Posterior cingulate gyrus (tissue), 11 donors: ENCODE results near the gene PCARE.
"Not testable (repeated sequence)": the region's sequence is repeated elsewhere in the genome, so short reads cannot be mapped to it uniquely, and the experiment has no call there.

Source experiments
- DNase-seq, 10 donors: peaks; one replicate each; pipeline versions ENCODE4 v3.0.0 to v3.0.0-alpha.2; 2020 to 2021; ENCODE audit warnings: mixed read lengths in 3 of 10
- intact Hi-C: fragments of 100-400 bp; cut with DNase I; formaldehyde crosslinking; loops from one replicate; pipeline ENCODE4 v1.15.1; 2023

Gene PCARE

GRCh38 chr2:29100564-29100963 is 26.2 kb upstream of the PCARE start:
- intact Hi-C loops = no loop called here
- DNase-seq = no peak

DNA sequence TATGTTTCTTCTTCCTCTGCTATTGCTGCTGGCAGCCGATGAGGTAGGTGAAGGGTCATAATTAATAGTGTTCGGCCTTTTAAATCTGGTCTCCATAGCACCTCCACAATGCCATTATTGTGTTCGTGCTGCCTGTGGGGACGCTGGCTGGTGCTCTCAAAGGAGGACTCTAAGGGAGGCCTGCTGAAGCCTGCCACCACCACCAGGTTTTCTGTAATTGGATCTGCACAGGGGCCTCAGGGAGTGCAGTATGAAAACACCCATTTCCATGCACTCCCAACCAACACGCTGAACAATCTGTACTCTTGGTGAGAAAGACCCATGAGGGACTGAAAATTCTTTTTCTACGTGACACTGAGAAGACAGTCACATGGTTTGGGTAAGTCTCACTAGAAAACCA is 23.2 kb upstream of the PCARE start:
- intact Hi-C loops = no loop called here
- peak in 1 of 10 donors; percentile 47 for DNase-seq

DNA sequence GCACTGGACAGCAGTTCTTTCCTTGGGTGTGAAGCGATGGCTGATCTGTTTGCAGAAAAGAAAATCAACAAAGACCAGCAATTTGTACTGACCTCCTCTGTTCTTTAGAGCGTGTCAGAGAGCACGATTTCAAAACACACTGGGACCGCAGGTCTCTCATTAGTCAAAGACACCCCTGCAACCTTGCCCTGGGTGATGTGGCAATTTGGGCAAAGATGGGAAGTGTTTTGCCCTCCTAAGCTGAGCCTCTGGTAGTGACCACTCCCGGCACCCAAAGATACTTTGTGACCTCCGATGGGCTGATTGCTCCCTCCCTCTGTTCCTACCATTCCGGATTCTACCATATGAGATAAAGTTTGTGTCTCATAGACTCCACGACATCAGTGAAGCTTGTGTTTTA is 22.6 kb upstream of the PCARE start:
- intact Hi-C loops = no loop called here
- peak in 1 of 10 donors; percentile 19 for DNase-seq

DNA sequence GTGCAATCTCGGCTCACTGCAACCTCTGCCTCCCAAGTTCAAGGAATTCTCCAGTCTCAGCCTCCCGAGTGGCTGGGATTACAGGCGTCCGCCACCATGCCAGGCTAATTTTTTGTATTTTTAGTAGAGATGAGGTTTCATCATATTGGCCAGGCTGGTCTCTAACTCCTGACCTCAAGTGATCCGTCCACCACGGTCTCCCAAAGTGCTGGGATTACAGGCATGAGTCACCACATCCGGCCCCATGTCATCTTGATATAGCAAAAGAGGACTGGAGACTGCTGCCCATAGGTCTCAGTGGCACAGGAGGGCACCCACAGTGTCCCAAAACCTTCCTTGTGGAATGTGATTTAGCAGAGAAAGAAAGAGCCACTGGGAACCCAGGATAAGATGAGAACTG is 16.0 kb upstream of the PCARE start:
- intact Hi-C loops = not testable (repeated sequence)

GRCh38 chr2:29084554-29084953 is 10.2 kb upstream of the PCARE start:
- intact Hi-C loops = no loop called here
- DNase-seq = no peak

More for the DNA sequence above, 16.0 kb upstream of the PCARE start:
- peak in 1 of 10 donors; percentile 14 for DNase-seq

GRCh38 chr2:29082804-29083495 is 8.6 kb upstream of the PCARE start:
- intact Hi-C loops = no loop called here
- DNase-seq = no peak

DNA sequence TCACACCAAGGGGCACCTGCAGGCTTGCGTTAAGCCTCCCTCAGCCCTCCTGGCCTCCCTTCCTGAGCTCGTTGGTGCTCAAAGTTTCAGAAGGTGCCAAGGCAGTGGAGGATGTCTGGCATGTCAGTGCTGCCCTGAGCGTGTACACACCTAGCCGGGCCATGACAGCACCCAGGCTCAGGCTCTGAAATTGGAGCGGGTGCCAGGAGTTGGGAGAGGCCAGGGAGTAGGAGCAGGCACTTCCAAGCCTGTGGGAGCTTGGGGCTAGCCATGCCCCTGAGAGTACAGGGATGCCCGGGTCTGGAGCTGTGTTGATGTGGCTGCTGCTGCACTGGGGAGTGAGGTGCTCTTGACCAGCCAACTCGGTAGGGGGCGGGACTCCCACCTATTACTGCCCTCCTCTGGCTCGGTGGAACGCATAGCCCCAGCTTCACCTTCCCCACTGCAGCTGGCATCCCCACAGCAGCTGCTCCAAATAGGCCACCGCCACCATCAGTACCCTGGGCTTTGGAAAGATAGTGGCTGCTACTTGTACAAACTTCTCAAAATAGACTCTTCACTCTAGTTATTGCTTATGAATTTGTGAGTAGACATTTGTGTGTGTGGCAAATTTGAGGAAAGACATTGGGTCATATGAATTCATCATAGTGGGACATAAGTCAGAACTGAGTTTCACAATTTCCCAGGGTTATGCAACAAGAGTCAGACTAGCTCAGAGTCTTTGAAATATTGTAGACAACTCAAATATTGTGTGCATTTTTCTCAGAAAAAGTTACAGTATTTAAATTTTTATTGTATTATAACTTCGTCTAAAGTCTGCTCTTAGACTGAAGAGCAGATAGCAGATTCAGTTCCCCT is 6.8 kb upstream of the PCARE start:
- intact Hi-C loops = no loop called here
- DNase-seq = no peak

- intact Hi-C loops = loop anchor here (5.0 kb wide), 1 partner anchor 32 kb away; no protein-coding TSS in a partner anchor
- DNase-seq = no peak
Measured at GRCh38 chr2:29079887-29080286, 5.6 kb upstream of the PCARE start.

- DNase-seq = peak; percentile 53 to 95 (median 73)
Measured at GRCh38 chr2:29075894-29076705, 1.8 kb upstream of the PCARE start.

GRCh38 chr2:29073933-29074332 is 390 bp downstream of the PCARE start:
- no peak for DNase-seq
- intact Hi-C loops = no loop called here

More at GRCh38 chr2:29075894-29076705, 1.8 kb upstream of the PCARE start:
- intact Hi-C loops = loop anchor here (5.0 kb wide), 1 partner anchor 36 kb away; no protein-coding TSS in a partner anchor

GRCh38 chr2:29072971-29073725 is 1.2 kb downstream of the PCARE start:
- intact Hi-C loops = no loop called here
- no peak for DNase-seq

DNA sequence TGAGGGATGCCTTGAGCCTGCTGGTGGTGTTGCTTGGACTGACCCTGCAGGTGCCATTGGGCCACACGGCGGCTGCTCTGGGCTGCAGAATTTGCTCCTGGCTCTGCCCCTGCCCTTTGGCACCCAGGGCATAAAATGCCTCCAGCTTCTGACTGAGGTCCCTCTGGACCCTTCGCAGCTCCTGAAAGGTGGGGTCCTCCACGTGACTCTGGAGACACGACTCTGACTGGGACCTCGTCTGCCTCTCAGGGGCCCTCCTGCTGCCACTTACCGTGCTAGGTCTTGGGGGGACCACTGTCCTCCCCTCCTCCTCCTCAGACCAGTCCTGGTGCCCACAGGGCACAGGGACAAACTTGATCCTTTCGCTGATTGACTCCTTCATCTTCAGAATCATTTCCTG is 2.1 kb downstream of the PCARE start:
- DNase-seq = no peak
- intact Hi-C loops = no loop called here

DNA sequence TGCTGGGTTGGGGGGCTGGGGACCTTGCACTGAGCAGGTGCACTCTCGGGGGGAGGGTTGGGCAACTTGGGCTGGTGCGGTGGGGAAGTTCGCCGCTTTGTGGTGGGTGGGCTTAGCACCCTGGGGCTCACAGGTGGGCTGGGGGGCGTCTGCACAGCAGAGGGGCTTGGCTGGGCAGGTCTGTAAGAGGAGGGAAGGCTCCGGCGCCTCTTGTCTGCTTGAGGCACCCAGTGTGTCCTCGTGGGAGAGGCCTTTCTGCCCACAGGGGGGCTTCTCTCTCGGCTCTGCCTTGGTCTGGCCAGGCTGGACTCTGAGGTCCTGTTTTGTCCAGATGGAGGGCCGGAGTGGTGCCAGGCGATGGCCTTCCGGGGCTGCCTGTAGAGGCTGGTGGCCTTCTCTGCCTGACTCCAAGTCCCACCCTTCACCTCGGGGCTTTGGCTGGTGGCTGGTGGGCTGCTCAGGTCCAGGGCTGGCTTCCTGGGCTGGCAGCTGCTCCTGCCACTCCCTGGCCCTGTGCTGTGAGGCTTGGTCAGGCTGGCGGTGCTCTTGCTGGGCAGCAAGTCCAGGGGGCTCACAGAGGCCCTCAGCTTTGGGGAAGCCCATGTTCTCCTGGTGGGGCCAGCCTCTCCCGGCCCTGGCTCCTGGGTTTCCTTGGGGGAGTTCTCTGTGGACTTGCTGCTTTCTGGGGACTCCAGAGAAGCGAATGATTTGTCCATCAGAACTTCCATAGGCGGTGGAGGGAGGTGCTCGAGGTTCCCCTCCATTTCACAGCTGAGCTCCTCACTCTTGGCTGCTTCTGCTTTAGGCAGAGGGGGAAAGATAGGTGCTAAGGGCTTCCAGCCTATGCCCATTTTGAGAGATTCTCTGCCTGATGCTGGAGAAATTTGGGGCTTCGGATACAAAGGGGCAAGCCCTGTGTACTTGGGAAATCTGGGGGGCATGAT is 3.0 kb downstream of the PCARE start:
- intact Hi-C loops = no loop called here
- no peak for DNase-seq

DNA sequence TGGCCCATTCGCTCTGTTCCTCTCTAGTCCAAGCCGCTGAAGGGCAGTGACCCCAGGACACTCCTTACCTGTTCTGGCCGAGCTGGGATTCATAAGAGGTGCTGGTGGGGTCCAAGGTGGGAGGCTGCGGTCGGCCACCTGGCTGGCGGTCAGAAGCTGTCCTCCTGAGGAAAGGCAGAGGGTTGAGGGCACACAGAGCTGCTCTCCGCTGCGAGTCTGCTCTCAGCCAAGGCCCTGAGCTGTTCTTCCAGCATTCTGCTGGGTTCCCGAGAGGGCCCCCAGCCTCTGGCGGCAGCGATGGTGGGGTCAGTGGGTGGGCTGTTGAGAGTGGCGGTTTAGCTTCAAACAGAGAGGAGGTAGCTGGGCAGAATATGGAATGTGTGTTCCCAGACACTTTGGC is 3.8 kb downstream of the PCARE start:
- intact Hi-C loops = no loop called here
- no peak for DNase-seq

GRCh38 chr2:29068513-29068912 is 5.8 kb downstream of the PCARE start:
- intact Hi-C loops = loop anchor here (10.0 kb wide), 1 partner anchor 126 kb away; no protein-coding TSS in a partner anchor
- no peak for DNase-seq

DNA sequence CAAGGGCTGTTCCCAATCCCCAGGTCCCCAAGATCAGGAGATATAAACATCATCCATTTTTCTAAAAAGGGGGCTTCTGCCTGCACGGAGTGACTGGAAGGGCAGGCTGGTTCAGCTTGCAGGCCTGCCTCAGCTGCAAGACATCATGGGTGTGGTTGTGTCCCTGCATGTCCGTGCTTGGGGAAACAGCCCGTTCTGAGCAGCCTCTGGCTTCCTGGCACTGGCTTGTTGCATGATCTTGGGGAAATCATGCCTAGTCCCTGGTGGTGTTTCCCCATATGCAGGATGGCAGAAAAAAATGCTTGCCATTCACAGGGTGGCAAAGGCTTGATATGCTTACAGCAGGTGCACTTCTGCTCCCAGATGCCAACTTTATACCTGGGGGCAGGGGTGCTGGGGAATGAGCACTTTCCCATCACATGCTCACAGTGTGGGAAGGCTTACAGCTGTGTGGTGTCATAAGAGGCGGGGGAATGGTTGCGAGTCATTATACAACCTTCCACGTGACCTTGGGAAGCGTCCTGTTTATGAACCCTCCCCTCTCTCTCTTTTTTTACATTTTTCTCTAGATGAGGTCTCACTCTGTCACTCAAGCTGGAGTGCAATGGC is 7.2 kb downstream of the PCARE start:
- no peak for DNase-seq
- intact Hi-C loops = loop anchor here (10.0 kb wide), 1 partner anchor 128 kb away; no protein-coding TSS in a partner anchor

- intact Hi-C loops = loop anchor here (10.0 kb wide), 1 partner anchor 128 kb away; no protein-coding TSS in a partner anchor
- no peak for DNase-seq
Measured at GRCh38 chr2:29066271-29066860, 8.0 kb downstream of the PCARE start.
